Transverse colon (tissue), 4 donors: ENCODE measurements around the gene SPAG4. TPM values are rescaled to one million over a fixed set of nuclear protein-coding genes. Genes with fewer than 3 reads are reported as not detected.

ENCODE experiments used
- DNase-seq: peaks from one replicate; pipeline ENCODE4 v3.0.0-alpha.2; 2019
- H3K27ac ChIP-seq, 4 donors: fragments of 200-600 bp; sonication (generic); 2 replicates each; pipeline ENCODE4 v1.5.1; 2016 to 2018; ENCODE audit warnings: inconsistent platforms in 4 of 4
- H3K27me3 ChIP-seq: fragments of 200-600 bp; sonication (generic); 2 replicates; pipeline ENCODE4 v1.5.1; 2017; ENCODE audit warnings: inconsistent platforms
- H3K36me3 ChIP-seq, 4 donors: fragments of 200-600 bp; sonication (generic); 2 replicates each; pipeline ENCODE4 v1.5.1; 2017 to 2019; ENCODE audit warnings: inconsistent platforms in 4 of 4
- H3K4me1 ChIP-seq, 4 donors: fragments of 200-600 bp; sonication (generic); 2 replicates each; pipeline ENCODE4 v1.5.1; 2017 to 2020; ENCODE audit warnings: inconsistent platforms in 4 of 4
- H3K4me3 ChIP-seq, 4 donors: fragments of 200-600 bp; sonication (generic); 1 replicate in 1 of 4; 2 replicates in 3 of 4; pipeline versions ENCODE4 v1.5.1 to v1.6.1; 2017 to 2019; ENCODE audit warnings: inconsistent platforms in 4 of 4
- H3K9me3 ChIP-seq, 2 donors: fragments of 200-600 bp; sonication (generic); 2 replicates each; pipeline ENCODE4 v1.5.1; 2017 to 2019; ENCODE audit warnings: inconsistent platforms in 2 of 2
- EP300 ChIP-seq: sonication (generic); formaldehyde crosslinking; IDR thresholded peaks from one replicate; pipeline ENCODE4 v1.6.1; 2017; ENCODE audit warnings: antibody characterized with exemption, low read depth
- POLR2A ChIP-seq: fragments of 450-650 bp; IDR thresholded peaks from one replicate; pipeline ENCODE4 v1.6.1; 2016; ENCODE audit warnings: antibody characterized with exemption, mild to moderate bottlenecking, moderate library complexity
- POLR2AphosphoS5 ChIP-seq, 3 donors: sonication (generic); formaldehyde crosslinking; IDR thresholded peaks; one replicate each; pipeline ENCODE4 v1.6.1; 2016; ENCODE audit warnings: antibody characterized with exemption in 3 of 3
- WGBS, 2 donors: methylation state at CpG; one replicate each; pipeline ENCODE4 v1.1.5; 2018; ENCODE audit warnings: low coverage in 1 of 2; 5-methylcytosine and 5-hydroxymethylcytosine counted together
- in situ Hi-C, 4 donors: fragments of 200-750 bp; cut with MboI; loops; one replicate each; pipeline versions ENCODE4 v1.15.0 to v1.15.1; 2017; ENCODE audit warnings: low sequenced_read_pairs in 3 of 4, low pct_ligation_motif_present in 1 of 4, low pct_unique_long_range_greater_than_20kb in 1 of 4
- intact Hi-C: fragments of 100-400 bp; cut with DNase I; formaldehyde crosslinking; loops from one replicate; pipeline ENCODE4 v1.15.1; 2023; ENCODE audit warnings: low total_unique reads
- total RNA-seq, 4 donors: library from RNA; depleted of rRNA; stranded (reverse); fragments of >200 nt; gene quantifications; one replicate each; pipeline ENCODE4 v1.1.0, GENCODE V29; 2016
- TF ChIP-seq, protein P1 (sequence below), 5 experiments: fragments of 200-600 bp in 3 of 5; fragments of 450-650 bp in 2 of 5; sonication (generic) in 3 of 5; IDR thresholded peaks; 1 replicate in 2 of 5; 2 replicates in 3 of 5; pipeline ENCODE4 v1.5.1; 2016 to 2017; ENCODE audit warnings: antibody characterized with exemption in 5 of 5, inconsistent platforms in 3 of 5, mild to moderate bottlenecking in 2 of 5, moderate library complexity in 1 of 5

The SPAG4 gene
- total RNA-seq, 4 donors from 2014 or later = 3.3 to 17.5 TPM; not detected in 2

DNA sequence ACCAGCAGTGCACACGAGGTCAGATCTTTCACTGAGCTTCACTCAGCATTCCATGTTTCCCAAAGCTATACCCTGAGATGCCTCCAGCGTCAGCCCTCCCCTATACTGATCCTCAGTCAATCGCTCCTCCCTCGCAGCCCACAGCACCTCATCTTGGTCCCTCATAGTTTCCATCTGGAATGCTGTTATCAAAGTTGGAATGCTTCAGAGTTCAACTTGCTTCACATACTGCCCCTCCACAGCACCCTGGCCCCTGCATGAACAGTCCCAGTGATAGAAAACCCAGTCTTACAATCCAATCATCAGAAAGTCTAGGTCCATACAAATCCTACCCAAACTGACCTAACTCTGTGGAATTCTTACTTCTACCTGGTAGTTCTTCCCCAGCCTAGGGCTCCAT is 20.0 kb downstream of the SPAG4 start:
- in situ Hi-C loops (no loop called here), intact Hi-C loops (no loop called here)
- Histone ChIP-seq H3K4me3 (no peak overlapping the region), H3K9me3 (no peaks in the 10 kb centered on the region), H3K27ac (no peak overlapping the region), H3K4me1 (no peaks in the 10 kb centered on the region), H3K27me3 (no peaks in the 10 kb centered on the region), H3K36me3 (peaks cover 0 to 11% (median under 1%) of the 10 kb centered on the region in 4 donors)
- TF ChIP-seq, protein P1, sequence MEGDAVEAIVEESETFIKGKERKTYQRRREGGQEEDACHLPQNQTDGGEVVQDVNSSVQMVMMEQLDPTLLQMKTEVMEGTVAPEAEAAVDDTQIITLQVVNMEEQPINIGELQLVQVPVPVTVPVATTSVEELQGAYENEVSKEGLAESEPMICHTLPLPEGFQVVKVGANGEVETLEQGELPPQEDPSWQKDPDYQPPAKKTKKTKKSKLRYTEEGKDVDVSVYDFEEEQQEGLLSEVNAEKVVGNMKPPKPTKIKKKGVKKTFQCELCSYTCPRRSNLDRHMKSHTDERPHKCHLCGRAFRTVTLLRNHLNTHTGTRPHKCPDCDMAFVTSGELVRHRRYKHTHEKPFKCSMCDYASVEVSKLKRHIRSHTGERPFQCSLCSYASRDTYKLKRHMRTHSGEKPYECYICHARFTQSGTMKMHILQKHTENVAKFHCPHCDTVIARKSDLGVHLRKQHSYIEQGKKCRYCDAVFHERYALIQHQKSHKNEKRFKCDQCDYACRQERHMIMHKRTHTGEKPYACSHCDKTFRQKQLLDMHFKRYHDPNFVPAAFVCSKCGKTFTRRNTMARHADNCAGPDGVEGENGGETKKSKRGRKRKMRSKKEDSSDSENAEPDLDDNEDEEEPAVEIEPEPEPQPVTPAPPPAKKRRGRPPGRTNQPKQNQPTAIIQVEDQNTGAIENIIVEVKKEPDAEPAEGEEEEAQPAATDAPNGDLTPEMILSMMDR (IDR thresholded peaks at IDR 0.05) = no peak
- TF ChIP-seq EP300 = no peak
- no peak for TF ChIP-seq POLR2AphosphoS5 (IDR thresholded peaks at IDR 0.05)
- WGBS, 2 donors = 81 to 93% methylated on average over 3 to 4 of the region's 4 CpGs
- no peak for DNase-seq

DNA sequence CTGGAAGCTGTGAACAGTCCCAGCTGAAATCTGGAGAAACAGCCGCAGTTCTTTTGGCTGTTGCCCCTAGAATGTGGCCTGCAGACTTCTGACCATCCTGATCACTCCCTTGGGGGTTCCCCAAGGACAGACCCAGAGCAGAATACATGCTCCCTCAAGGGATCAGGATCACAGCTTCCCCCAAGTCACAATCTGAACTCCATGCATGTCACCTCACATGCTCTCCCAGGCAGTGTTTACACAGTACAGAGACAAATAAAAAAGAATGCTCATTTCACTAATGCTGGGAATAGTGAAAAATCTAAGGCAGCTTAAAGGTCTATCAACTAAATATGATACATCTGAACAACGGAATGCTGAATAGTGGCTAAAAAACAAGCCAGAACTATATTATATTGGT is 20.5 kb downstream of the SPAG4 start:
- peaks cover 0 to 7% (median 0%) of the 10 kb centered on the region in 4 donors for H3K36me3 ChIP-seq
- TF ChIP-seq POLR2A = no peak
- TF ChIP-seq, protein P1 (IDR thresholded peaks at IDR 0.05) = no peak
- TF ChIP-seq EP300 = no peak
- no peak for TF ChIP-seq POLR2AphosphoS5 (IDR thresholded peaks at IDR 0.05)
- no peaks in the 10 kb centered on the region for H3K27me3 ChIP-seq
- intact Hi-C loops = no loop called here
- H3K4me3 ChIP-seq = no peak overlapping the region
- H3K4me1 ChIP-seq = no peaks in the 10 kb centered on the region
- in situ Hi-C loops = no loop called here
- H3K27ac ChIP-seq = no peak overlapping the region
- no peak for DNase-seq
- no peaks in the 10 kb centered on the region for H3K9me3 ChIP-seq
- WGBS, 2 donors = 67 to 91% methylated on average over 1 to 2 of the region's 2 CpGs

DNA sequence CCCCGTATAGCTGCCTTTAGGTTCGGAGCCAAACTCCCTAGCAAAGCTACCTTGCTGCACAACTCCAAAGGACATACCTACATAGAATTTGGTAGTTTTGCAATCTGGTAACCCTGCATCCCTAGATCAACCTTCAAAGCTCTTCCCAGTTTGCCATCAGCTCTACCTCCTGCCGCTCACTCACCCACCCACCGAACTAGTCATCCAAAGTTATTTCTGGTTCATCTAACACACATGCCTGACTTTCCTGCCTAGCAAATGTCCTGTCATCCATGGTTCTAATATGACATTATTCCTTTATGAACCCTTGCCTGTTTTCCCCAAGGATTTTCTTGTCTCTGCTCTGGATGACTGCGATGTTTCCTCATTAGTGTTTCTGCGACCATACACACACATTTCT is 21.6 kb downstream of the SPAG4 start:
- Histone ChIP-seq H3K4me1 (no peaks in the 10 kb centered on the region), H3K27me3 (no peaks in the 10 kb centered on the region), H3K4me3 (no peak overlapping the region), H3K9me3 (no peaks in the 10 kb centered on the region), H3K27ac (no peak overlapping the region), H3K36me3 (no peaks in the 10 kb centered on the region)
- TF ChIP-seq EP300 (no peak), POLR2A (no peak), POLR2AphosphoS5 (IDR thresholded peaks at IDR 0.05) (no peak)
- TF ChIP-seq, protein P1 (IDR thresholded peaks at IDR 0.05) = no peak
- 99 to 100% methylated on average over 6 of the region's 6 CpGs for WGBS, 2 donors
- no peak for DNase-seq
- in situ Hi-C loops = no loop called here
- intact Hi-C loops = no loop called here

DNA sequence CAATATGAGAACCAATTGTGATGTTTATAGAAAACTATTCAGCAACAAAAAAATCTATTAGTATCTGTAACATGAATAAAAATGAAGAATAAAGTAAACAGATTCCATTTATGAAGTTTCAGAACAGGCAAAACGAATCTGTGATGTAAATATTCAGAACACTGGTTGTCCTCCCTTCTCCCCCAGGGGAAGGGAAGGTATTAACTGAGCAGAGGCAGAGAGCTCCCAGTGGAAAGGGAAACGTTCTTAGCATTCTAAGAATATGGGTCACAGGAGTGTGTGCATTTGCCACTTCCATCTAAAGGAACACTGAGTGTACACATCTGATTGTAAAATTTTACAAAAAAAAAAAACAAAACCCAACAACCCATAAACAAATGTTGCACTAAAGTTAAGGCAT is 23.1 kb downstream of the SPAG4 start:
- no peak for DNase-seq
- Histone ChIP-seq H3K9me3 (no peaks in the 10 kb centered on the region), H3K36me3 (no peaks in the 10 kb centered on the region), H3K4me3 (no peak overlapping the region), H3K27me3 (no peaks in the 10 kb centered on the region), H3K27ac (no peak overlapping the region), H3K4me1 (no peaks in the 10 kb centered on the region)
- intact Hi-C loops (no loop called here), in situ Hi-C loops (no loop called here)
- WGBS, 2 donors = 52 to 53% methylated on average over 2 of the region's 2 CpGs
- TF ChIP-seq POLR2AphosphoS5 (IDR thresholded peaks at IDR 0.05) = no peak
- TF ChIP-seq, protein P1 (IDR thresholded peaks at IDR 0.05) = no peak
- no peak for TF ChIP-seq EP300
- TF ChIP-seq POLR2A = no peak
